ENCODE data around the gene ROBO1.

ROBO1 gene

GRCh38 chr3:79002465-79003372, 765.1 kb downstream of the ROBO1 start:
- DNase-seq, result no peak

- DNase-seq, result no peak
These were observed 766.5 kb downstream of the ROBO1 start for GRCh38 chr3:79001255-79001654.

- DNase-seq, result no peak
These were observed 768.7 kb downstream of the ROBO1 start for GRCh38 chr3:78999139-78999538.

GRCh38 chr3:78995087-78995486, 772.7 kb downstream of the ROBO1 start:
- DNase-seq, result no peak

DNA sequence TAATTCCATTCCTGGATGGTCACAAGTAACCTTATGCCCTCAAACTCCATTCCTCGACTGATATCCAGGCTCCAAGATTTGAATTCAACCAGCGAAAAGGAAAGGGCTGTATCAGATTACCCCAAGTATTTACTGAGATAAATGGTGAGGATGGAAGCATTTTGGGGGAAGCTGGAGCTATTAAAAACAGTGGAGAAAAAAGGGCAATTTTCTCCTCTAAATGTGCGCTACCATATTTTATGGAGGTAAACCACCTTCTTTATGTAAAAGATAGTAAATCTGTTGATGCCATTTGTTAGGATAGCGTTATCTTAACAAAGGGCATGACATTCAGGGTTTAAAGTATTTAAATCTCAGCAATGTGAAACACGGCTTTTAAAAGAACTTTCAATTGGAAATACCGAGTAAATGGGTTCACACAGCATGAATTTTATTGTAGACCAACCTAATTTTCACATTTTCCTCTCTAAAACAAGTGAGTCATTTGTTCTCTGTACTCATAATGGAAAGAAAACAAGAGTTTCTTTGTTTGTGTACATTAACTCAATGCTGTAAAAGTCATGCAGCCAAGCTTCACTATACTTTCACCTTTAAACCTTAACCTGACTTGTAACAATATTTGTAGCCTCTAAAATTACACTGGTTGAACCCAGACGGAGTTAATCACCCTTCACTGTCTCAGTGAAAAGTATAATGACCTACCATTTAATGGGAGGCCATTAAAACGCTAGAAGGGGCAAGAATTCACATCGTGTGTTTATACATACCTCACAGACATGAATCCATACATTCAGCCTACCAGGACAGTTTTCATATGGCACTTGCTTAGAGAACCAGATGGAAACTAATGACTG, 773.4 kb downstream of the ROBO1 start:
- no peak for DNase-seq

GRCh38 chr3:78993375-78993774, 774.4 kb downstream of the ROBO1 start:
- no peak for DNase-seq

GRCh38 chr3:78992830-78993229, 775.0 kb downstream of the ROBO1 start:
- no peak for DNase-seq

- no peak for DNase-seq
These were observed 775.4 kb downstream of the ROBO1 start for GRCh38 chr3:78992400-78992799.

GRCh38 chr3:78991656-78992055, 776.1 kb downstream of the ROBO1 start:
- no peak for DNase-seq

GRCh38 chr3:78990156-78990555, 777.6 kb downstream of the ROBO1 start:
- no peak for DNase-seq

DNA sequence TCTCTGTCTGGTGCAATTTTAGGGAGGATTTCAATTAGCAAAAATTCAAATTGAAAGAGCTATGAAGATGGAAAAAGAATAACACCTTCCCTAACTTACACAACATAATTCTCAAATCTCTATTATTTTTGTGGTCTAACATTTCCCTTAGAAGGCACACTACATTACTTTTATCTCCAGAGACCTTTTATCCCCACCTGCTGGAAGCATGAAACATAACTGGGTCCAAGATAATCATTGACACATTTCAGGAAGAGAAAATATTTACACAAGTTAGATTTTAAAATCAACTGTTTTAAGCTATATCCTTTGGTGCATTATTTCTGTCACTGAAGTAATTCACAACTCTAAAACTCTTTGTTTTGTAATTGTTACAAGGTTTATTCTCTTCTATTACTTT, 779.5 kb downstream of the ROBO1 start:
- no peak for DNase-seq

DNA sequence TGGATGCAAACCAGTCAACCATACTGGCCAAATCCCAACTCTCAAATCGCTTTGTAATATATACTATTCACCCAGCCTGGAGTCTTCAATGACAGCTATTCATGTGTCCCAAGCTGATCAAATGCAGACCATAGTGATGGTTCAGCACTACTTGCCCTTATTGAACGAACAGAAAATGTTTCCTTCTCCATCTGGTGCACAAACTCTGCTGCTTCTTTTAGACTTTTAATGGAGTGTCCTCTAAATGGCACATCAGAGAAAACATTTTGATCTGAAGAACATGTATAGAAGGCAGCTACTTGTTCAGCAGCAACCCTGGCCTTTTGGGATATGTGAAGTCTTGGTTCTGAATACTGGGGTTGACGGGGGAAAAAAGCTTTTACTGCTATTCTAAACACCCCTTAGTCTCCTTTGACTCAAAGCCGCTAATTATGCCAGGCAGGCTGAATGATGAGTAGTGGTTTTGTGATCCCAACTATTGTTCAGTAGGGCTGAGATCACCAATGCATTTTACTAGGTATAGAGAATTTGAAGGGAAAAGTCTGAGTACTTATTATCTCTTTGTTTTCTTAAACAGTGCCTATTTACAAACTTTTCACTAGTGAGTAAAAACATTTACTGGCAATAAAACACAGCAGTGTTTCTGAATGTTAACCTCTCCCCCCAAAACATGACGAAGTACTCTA, 781.2 kb downstream of the ROBO1 start:
- no peak for DNase-seq

- DNase-seq, result no peak
These were observed 781.8 kb downstream of the ROBO1 start for GRCh38 chr3:78985981-78986380.

GRCh38 chr3:78979028-78979427, 788.8 kb downstream of the ROBO1 start:
- DNase-seq, result no peak

GRCh38 chr3:78978037-78978436, 789.8 kb downstream of the ROBO1 start:
- no peak for DNase-seq

- no peak for DNase-seq
These were observed 790.7 kb downstream of the ROBO1 start for GRCh38 chr3:78977073-78977472.

DNA sequence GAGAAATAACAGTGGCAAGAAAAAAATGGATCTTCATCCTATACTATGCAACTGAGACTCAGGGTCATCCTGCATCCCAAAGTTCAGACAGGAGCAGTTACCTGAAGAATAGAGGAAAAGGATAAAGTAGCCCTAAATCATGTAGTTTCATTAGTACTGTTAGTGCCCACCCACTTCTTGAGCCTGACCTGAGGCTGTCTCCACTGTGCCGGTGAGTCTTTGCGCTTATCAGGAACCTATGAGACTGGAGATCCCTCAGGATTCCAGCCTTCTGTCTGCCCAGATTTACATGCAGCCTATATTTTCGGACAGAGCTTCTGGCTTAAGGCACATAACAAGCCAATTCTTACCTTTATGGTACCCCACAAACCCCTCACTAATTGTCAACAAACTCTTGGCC, 791.6 kb downstream of the ROBO1 start:
- no peak for DNase-seq

DNA sequence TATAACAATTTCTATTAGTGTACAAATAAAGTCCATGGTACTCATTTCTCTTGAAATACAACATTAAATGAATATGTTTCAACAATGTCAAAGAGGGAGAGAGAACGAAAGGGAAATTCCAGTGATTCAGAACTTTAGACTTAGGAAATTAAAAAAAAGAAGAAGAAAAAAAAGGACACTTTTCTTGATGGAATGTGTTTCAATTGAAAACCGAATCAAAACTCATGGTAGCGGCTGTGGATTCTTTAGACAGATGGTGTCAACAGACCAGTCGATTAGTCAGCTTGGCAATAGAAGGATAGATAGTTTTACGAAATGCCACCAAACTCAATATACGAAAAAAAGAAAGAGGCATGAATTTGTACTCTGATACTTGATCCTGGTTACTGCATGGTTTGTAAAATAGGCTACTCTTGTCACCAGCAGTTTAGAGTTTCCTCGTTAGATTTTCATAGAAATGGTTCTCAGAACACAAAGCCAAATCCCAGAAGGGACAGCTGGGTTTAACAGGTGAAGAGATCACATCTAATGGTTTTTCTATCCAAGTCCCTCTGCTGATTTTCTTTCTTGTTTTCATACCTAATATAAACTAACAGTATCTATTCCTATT, 793.5 kb downstream of the ROBO1 start:
- no peak for DNase-seq

- DNase-seq, result no peak
These were observed 795.0 kb downstream of the ROBO1 start for GRCh38 chr3:78972617-78973301.

DNA sequence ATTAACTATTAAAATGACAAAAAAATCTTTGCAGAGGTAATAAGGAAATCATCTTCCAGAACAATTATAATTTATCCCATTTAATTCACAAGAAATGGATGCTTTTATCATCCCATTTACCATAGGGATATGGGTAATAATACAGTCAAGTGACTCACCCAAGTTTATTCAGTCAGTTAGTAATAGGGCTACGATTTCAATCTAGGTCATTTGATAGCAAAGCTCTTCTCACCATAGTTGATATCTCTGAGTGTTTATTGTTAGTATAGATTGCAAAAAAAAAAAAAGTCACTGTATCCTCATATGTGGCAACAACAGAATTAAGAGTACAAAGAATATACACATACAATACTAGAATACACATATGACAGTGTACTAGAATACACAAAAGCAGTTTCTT, 797.1 kb downstream of the ROBO1 start:
- no peak for DNase-seq

GRCh38 chr3:78969483-78969882, 798.3 kb downstream of the ROBO1 start:
- DNase-seq, result no peak

- DNase-seq, result no peak
These were observed 800.7 kb downstream of the ROBO1 start for GRCh38 chr3:78967061-78967460.
